Measurements from ENCODE around the gene CXXC5. TPM values are rescaled to one million over a fixed set of nuclear protein-coding genes. Genes with fewer than 3 reads are reported as not detected.

Gene CXXC5
- total RNA-seq, 1 experiment from 2014 or later: 92.3 TPM

DNA sequence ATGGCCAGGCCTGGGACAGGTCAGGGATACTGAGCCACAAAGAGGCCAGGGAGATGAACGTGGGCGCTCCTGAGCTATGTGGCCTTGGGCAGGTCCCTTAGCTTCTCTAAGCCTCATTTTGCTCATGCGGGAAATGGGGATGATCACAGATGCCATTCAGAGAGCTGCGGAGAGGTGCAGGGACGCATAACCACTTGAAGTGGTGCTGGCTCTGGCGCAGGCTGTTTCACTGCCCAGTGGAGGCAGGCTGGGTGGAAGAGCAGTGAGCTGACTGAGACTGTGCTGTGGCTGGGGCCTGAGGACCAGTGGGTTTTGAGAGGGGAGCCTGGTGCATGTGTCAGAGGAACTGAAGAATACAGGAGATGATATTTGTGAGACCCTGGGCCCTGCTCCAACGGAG, 18.4 kb downstream of the CXXC5 start:
- Mint-ChIP-seq H3K36me3 (ENCODE audit: insufficient read depth, unreplicated experiment) (peaks cover 16% of the 10 kb centered on the region), H3K27ac (ENCODE audit: unreplicated experiment) (no peak overlapping the region), H3K4me3 (ENCODE audit: unreplicated experiment) (no peak overlapping the region), H3K9me3 (ENCODE audit: unreplicated experiment) (no peaks in the 10 kb centered on the region), H3K4me1 (ENCODE audit: low read depth, unreplicated experiment) (no peaks in the 10 kb centered on the region), H3K27me3 (ENCODE audit: insufficient read depth, unreplicated experiment) (no peaks in the 10 kb centered on the region)
- no peaks in the 10 kb centered on the region for H3K9me3 ChIP-seq
- intact Hi-C loops (cut with micrococcal nuclease; ENCODE audit: unreplicated experiment): no loop called here
- BruUV-seq (replicated peaks): no TSS peak
- H3K4me3 ChIP-seq (ENCODE audit: low read depth, low read length): no peak overlapping the region
- CTCF ChIA-PET: interaction anchor here (1.4 kb wide), 1 partner anchor 15 kb away, joined by 4 read pairs; no protein-coding TSS in a partner anchor
- H3K4me1 ChIP-seq: peaks cover 3% of the 10 kb centered on the region; the same call in 1 of the 2 replicates
- no peaks in the 10 kb centered on the region for H3K27me3 ChIP-seq (replicated peaks; ENCODE audit: control insufficient read depth, insufficient read depth, low read length)
- DNase-seq: no peak
- peaks cover 7% of the 10 kb centered on the region for H3K36me3 ChIP-seq (ENCODE audit: control insufficient read depth, insufficient read depth, low read length)
- POLR2A ChIA-PET: interaction anchor here (0.5 to 0.6 kb wide), 2 partner anchors 12 to 82 kb away, joined by 3 to 6 read pairs; no protein-coding TSS in a partner anchor
- TF ChIP-seq, protein P1, sequence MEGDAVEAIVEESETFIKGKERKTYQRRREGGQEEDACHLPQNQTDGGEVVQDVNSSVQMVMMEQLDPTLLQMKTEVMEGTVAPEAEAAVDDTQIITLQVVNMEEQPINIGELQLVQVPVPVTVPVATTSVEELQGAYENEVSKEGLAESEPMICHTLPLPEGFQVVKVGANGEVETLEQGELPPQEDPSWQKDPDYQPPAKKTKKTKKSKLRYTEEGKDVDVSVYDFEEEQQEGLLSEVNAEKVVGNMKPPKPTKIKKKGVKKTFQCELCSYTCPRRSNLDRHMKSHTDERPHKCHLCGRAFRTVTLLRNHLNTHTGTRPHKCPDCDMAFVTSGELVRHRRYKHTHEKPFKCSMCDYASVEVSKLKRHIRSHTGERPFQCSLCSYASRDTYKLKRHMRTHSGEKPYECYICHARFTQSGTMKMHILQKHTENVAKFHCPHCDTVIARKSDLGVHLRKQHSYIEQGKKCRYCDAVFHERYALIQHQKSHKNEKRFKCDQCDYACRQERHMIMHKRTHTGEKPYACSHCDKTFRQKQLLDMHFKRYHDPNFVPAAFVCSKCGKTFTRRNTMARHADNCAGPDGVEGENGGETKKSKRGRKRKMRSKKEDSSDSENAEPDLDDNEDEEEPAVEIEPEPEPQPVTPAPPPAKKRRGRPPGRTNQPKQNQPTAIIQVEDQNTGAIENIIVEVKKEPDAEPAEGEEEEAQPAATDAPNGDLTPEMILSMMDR (IDR thresholded peaks at IDR 0.05; ENCODE audit: insufficient read depth in 1 of 2, low read depth in 1 of 2, low read length in 1 of 2, severe bottlenecking in 1 of 2, unreplicated experiment in 1 of 2): no peak

DNA sequence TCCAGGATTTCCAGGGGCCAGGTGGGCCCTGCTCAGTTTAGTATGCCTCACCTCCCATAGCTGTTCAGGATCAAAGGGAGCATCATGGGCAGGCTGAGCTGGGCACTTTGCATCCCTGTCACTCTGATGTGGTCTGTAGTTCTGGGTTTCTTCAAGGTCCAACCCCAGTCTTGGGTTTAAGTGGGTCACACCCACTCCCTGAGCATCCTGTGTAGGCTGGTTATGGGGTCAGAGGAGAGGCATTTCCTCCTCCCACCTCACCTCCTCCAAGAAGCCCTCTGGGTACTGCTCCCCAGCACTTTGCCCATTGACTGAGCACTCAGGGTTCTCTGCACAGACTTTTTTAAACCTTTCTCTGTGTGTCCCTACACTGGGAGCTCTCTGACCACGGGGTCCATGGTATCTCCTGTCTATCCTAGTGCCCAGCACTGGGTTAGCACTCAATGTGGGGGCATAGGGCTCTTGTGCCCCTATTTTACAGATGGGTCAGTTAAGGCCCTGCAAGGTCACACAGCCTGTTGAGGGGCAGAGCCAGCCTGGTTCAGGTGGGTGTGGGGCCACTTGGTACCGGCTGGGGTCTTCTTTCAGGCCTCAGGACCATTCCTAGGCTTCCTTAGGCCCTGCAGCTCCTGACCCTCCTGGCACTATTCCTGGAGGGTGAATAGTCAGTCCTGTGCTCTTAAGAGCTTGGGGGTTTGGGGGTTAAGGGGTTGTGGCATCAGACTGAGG, 19.0 kb downstream of the CXXC5 start:
- ChIA-PET POLR2A (interaction anchor here (0.5 to 0.6 kb wide), 2 partner anchors 77 to 81 kb away, joined by 3 to 6 read pairs; no protein-coding TSS in a partner anchor), CTCF (interaction anchor here (1.4 kb wide), 1 partner anchor 16 kb away, joined by 4 read pairs; no protein-coding TSS in a partner anchor)
- H3K9me3 ChIP-seq: no peaks in the 10 kb centered on the region
- Mint-ChIP-seq H3K27me3 (ENCODE audit: insufficient read depth, unreplicated experiment) (no peaks in the 10 kb centered on the region), H3K4me3 (ENCODE audit: unreplicated experiment) (no peak overlapping the region), H3K4me1 (ENCODE audit: low read depth, unreplicated experiment) (no peaks in the 10 kb centered on the region), H3K9me3 (ENCODE audit: unreplicated experiment) (no peaks in the 10 kb centered on the region), H3K27ac (ENCODE audit: unreplicated experiment) (no peak overlapping the region), H3K36me3 (ENCODE audit: insufficient read depth, unreplicated experiment) (peaks cover 15% of the 10 kb centered on the region)
- TF ChIP-seq, protein P1 (IDR thresholded peaks at IDR 0.05; ENCODE audit: insufficient read depth in 1 of 2, low read depth in 1 of 2, low read length in 1 of 2, severe bottlenecking in 1 of 2, unreplicated experiment in 1 of 2): no peak
- H3K4me1 ChIP-seq: peaks cover 3% of the 10 kb centered on the region; the same call in 1 of the 2 replicates
- DNase-seq: no peak
- intact Hi-C loops (cut with micrococcal nuclease; ENCODE audit: unreplicated experiment): no loop called here
- H3K36me3 ChIP-seq (ENCODE audit: control insufficient read depth, insufficient read depth, low read length): peaks cover 5% of the 10 kb centered on the region
- no peaks in the 10 kb centered on the region for H3K27me3 ChIP-seq (replicated peaks; ENCODE audit: control insufficient read depth, insufficient read depth, low read length)
- H3K4me3 ChIP-seq (ENCODE audit: low read depth, low read length): no peak overlapping the region
- no TSS peak for BruUV-seq (replicated peaks)

DNA sequence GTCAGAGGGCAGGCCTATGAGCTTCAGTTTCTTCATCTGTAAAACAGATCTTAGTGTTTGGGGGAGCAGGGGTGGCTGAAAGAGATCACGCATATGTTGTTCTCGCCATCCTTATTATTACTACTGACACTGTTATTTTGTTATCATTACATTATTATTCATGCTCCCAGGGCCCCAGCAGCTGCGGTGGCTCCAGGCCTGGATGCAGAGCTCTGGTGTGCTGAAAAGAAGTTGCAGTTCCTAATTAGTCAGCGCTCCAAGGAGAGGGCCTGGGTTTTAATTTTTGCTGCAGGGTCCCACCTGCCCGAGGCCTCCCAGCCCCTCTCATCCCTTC, 19.5 kb downstream of the CXXC5 start:
- no peaks in the 10 kb centered on the region for H3K9me3 Mint-ChIP-seq (ENCODE audit: unreplicated experiment)
- no peak overlapping the region for H3K4me3 Mint-ChIP-seq (ENCODE audit: unreplicated experiment)
- H3K27me3 ChIP-seq (replicated peaks; ENCODE audit: control insufficient read depth, insufficient read depth, low read length): no peaks in the 10 kb centered on the region
- ChIA-PET POLR2A (interaction anchor here (0.6 kb wide), 1 partner anchor 76 kb away, joined by 3 read pairs; no protein-coding TSS in a partner anchor), CTCF (interaction anchor here (1.4 kb wide), 1 partner anchor 16 kb away, joined by 4 read pairs; no protein-coding TSS in a partner anchor)
- peaks cover 15% of the 10 kb centered on the region for H3K36me3 Mint-ChIP-seq (ENCODE audit: insufficient read depth, unreplicated experiment)
- H3K4me1 ChIP-seq: peaks cover 5% of the 10 kb centered on the region
- no TSS peak for BruUV-seq (replicated peaks)
- H3K27me3 Mint-ChIP-seq (ENCODE audit: insufficient read depth, unreplicated experiment): no peaks in the 10 kb centered on the region
- TF ChIP-seq, protein P1 (IDR thresholded peaks at IDR 0.05; ENCODE audit: insufficient read depth in 1 of 2, low read depth in 1 of 2, low read length in 1 of 2, severe bottlenecking in 1 of 2, unreplicated experiment in 1 of 2): no peak
- H3K36me3 ChIP-seq (ENCODE audit: control insufficient read depth, insufficient read depth, low read length): peaks cover 5% of the 10 kb centered on the region
- H3K9me3 ChIP-seq: no peaks in the 10 kb centered on the region
- no peak for DNase-seq
- H3K4me3 ChIP-seq (ENCODE audit: low read depth, low read length): no peak overlapping the region
- no peaks in the 10 kb centered on the region for H3K4me1 Mint-ChIP-seq (ENCODE audit: low read depth, unreplicated experiment)
- intact Hi-C loops (cut with micrococcal nuclease; ENCODE audit: unreplicated experiment): no loop called here
- no peak overlapping the region for H3K27ac Mint-ChIP-seq (ENCODE audit: unreplicated experiment)

Data from Caco-2 (cell line).